SK-N-SH (cell line): ENCODE data around the gene ACOT12. TPM values are rescaled to one million over a fixed set of nuclear protein-coding genes. Genes with fewer than 3 reads are reported as not detected.

Source experiments
- CTCF ChIA-PET: fragments of 300-600, 350-600 bp; formaldehyde crosslinking; extraction: SDS; loops from one replicate; lab custom pipeline; 2021; lab: Yijun Ruan, JAX
- POLR2A ChIA-PET: fragments of 350-600 bp; sonication (Branson Sonifier 250); formaldehyde crosslinking; extraction: SDS; loops from one replicate; lab custom pipeline; 2020; ENCODE audit warnings: antibody characterized with exemption, inconsistent platforms; lab: Yijun Ruan, JAX
- DNase-seq: peaks from one replicate; pipeline ENCODE4 v3.0.0; 2012
- H2AFZ ChIP-seq: fragments of 200-600 bp; sonication (generic); 2 replicates; pipeline ENCODE4 v1.8.1; 2016; ENCODE audit warnings: antibody characterized with exemption, mild to moderate bottlenecking, low read depth
- H3F3A ChIP-seq: fragments of 200-600 bp; sonication (generic); replicated peaks from 2 replicates; pipeline ENCODE3; 2016; ENCODE audit warnings: antibody characterized with exemption, mild to moderate bottlenecking; ENCODE audit not compliant: insufficient read depth
- H3K27ac ChIP-seq, 2 experiments: fragments of 200-500 bp in 1 of 2; fragments of 200-600 bp in 1 of 2; sonication (Bioruptor generic) in 1 of 2; sonication (generic), shearing (Covaris generic) in 1 of 2; 2 replicates each; pipeline versions ENCODE4 v1.5.1 to v1.6.1; 2014 to 2016; ENCODE audit warnings: low read depth in 2 of 2, inconsistent platforms in 1 of 2, low read length in 1 of 2, mild to moderate bottlenecking in 1 of 2, mixed read lengths in 1 of 2
- H3K27me3 ChIP-seq: fragments of 200-600 bp; sonication (generic), shearing (Covaris generic); 2 replicates; pipeline ENCODE4 v1.6.1; 2016; ENCODE audit warnings: mixed run types; ENCODE audit not compliant: insufficient read depth
- H3K36me3 ChIP-seq, 2 experiments: fragments of 200-500 bp in 1 of 2; fragments of 200-600 bp in 1 of 2; sonication (Bioruptor generic) in 1 of 2; sonication (generic) in 1 of 2; replicated peaks in 1 of 2; 2 replicates each; pipeline versions ENCODE3 to v1.5.1; 2014 to 2016; ENCODE audit warnings: low read length in 1 of 2, mild to moderate bottlenecking in 1 of 2; ENCODE audit not compliant: insufficient read depth in 2 of 2, control insufficient read depth in 1 of 2
- H3K4me1 ChIP-seq, 2 experiments: fragments of 200-500 bp in 1 of 2; fragments of 200-600 bp in 1 of 2; sonication (Bioruptor generic) in 1 of 2; sonication (generic), shearing (Covaris generic) in 1 of 2; 2 replicates each; pipeline versions ENCODE4 v1.5.1 to v1.6.1; 2014 to 2016; ENCODE audit warnings: low read depth in 1 of 2, low read length in 1 of 2, mixed run types in 1 of 2; ENCODE audit not compliant: insufficient read depth in 2 of 2, control insufficient read depth in 1 of 2
- H3K4me2 ChIP-seq: fragments of 200-600 bp; sonication (generic), shearing (Covaris generic); 2 replicates; pipeline ENCODE4 v1.6.1; 2017; ENCODE audit warnings: mixed run types
- H3K4me3 ChIP-seq, 2 experiments: fragments of 200-500 bp in 1 of 2; fragments of 200-600 bp in 1 of 2; sonication (Bioruptor generic) in 1 of 2; sonication (generic), shearing (Covaris generic) in 1 of 2; 2 replicates each; pipeline versions ENCODE4 v1.5.1 to v1.8.1; 2014 to 2016; ENCODE audit warnings: low read depth in 2 of 2, inconsistent platforms in 1 of 2, low read length in 1 of 2, mild to moderate bottlenecking in 1 of 2, mixed read lengths in 1 of 2, moderate library complexity in 1 of 2
- H3K79me2 ChIP-seq: fragments of 200-600 bp; sonication (generic); 2 replicates; pipeline ENCODE4 v1.8.1; 2017; ENCODE audit warnings: mild to moderate bottlenecking; ENCODE audit not compliant: insufficient read depth
- H3K9ac ChIP-seq: fragments of 200-600 bp; sonication (generic); 2 replicates; pipeline ENCODE4 v1.6.1; 2017; ENCODE audit warnings: mixed run types
- H3K9me2 ChIP-seq: fragments of 200-600 bp; sonication (generic); 2 replicates; pipeline ENCODE4 v1.6.1; 2017; ENCODE audit warnings: mixed run types
- H3K9me3 ChIP-seq: fragments of 200-600 bp; sonication (generic); 2 replicates; pipeline ENCODE4 v1.6.1; 2017; ENCODE audit warnings: mixed run types, mild to moderate bottlenecking, moderate library complexity
- H4K20me1 ChIP-seq: fragments of 200-600 bp; sonication (generic); 2 replicates; pipeline ENCODE4 v1.6.1; 2017; ENCODE audit warnings: mild to moderate bottlenecking, mixed run types; ENCODE audit not compliant: insufficient read depth
- EP300 ChIP-seq, 2 experiments: IDR thresholded peaks; 2 replicates each; pipeline versions ENCODE4 v1.4.0 to v1.6.1; 2012; ENCODE audit warnings: borderline replicate concordance in 1 of 2, low read depth in 1 of 2, low read length in 1 of 2
- EZH2phosphoT487 ChIP-seq: fragments of 200-600 bp; sonication (generic); IDR thresholded peaks from 2 replicates; pipeline ENCODE4 v1.6.1; 2017; ENCODE audit warnings: low read depth, mixed run types, mild to moderate bottlenecking, antibody characterized with exemption, moderate library complexity, borderline replicate concordance
- FOSL2 ChIP-seq: IDR thresholded peaks from 2 replicates; pipeline ENCODE4 v1.4.0; 2012; ENCODE audit warnings: low read depth, mild to moderate bottlenecking, moderate library complexity, borderline replicate concordance
- FOXJ3 ChIP-seq: sonication (generic); formaldehyde crosslinking; IDR thresholded peaks from 2 replicates; pipeline ENCODE4 v1.5.1; 2020; ENCODE audit warnings: mild to moderate bottlenecking, missing genetic modification reagents
- GABPA ChIP-seq: IDR thresholded peaks from 2 replicates; pipeline ENCODE4 v1.4.0; 2012; ENCODE audit warnings: low read depth, mild to moderate bottlenecking
- GATA2 ChIP-seq: sonication (generic); formaldehyde crosslinking; IDR thresholded peaks from 2 replicates; pipeline ENCODE4 v1.5.0; 2020; ENCODE audit warnings: mild to moderate bottlenecking, missing genetic modification reagents
- IRF3 ChIP-seq: fragments of 150-350 bp; IDR thresholded peaks from 2 replicates; pipeline ENCODE4 v1.6.1; 2016; ENCODE audit warnings: mild to moderate bottlenecking, low read depth, low read length
- NFIC ChIP-seq: IDR thresholded peaks from 2 replicates; pipeline ENCODE4 v1.4.0; 2012; ENCODE audit warnings: borderline replicate concordance
- NRF1 ChIP-seq: IDR thresholded peaks from 2 replicates; pipeline ENCODE4 v1.6.1; 2012; ENCODE audit warnings: low read depth, mild to moderate bottlenecking, low read length
- PBX3 ChIP-seq: IDR thresholded peaks from 2 replicates; pipeline ENCODE4; 2012
- TEAD4 ChIP-seq: IDR thresholded peaks from 2 replicates; pipeline ENCODE4 v1.4.0; 2012; ENCODE audit warnings: mild to moderate bottlenecking, borderline replicate concordance; ENCODE audit not compliant: insufficient read depth
- WGBS: methylation state at CpG from one replicate; pipeline ENCODE4 v1.1.6; 2017; ENCODE audit warnings: low lambda C conversion rate; 5-methylcytosine and 5-hydroxymethylcytosine counted together
- polyA plus RNA-seq, 3 experiments: library from polyadenylated mRNA; depleted of rRNA; stranded (reverse); fragments of >200 nt; gene quantifications; 2 replicates each; pipeline ENCODE4 v1.2.3, GENCODE V29; 2012
- TF ChIP-seq, protein P1 (sequence below): IDR thresholded peaks from 2 replicates; pipeline ENCODE4 v1.4.0; 2012; ENCODE audit warnings: low read depth
- TF ChIP-seq, protein P2 (sequence below): IDR thresholded peaks from 2 replicates; pipeline ENCODE4 v1.6.1; 2012; ENCODE audit warnings: mild to moderate bottlenecking, low read depth, low read length, moderate library complexity
- TF ChIP-seq, protein P3 (sequence below): fragments of 150-350 bp; IDR thresholded peaks from 2 replicates; pipeline ENCODE4 v1.6.1; 2017; ENCODE audit warnings: antibody characterized with exemption, low read length, low read depth, borderline replicate concordance

The ACOT12 gene
- polyA plus RNA-seq, 1 of the 3 experiments (the other 2 are of a cell fraction): 0.07 TPM

DNA sequence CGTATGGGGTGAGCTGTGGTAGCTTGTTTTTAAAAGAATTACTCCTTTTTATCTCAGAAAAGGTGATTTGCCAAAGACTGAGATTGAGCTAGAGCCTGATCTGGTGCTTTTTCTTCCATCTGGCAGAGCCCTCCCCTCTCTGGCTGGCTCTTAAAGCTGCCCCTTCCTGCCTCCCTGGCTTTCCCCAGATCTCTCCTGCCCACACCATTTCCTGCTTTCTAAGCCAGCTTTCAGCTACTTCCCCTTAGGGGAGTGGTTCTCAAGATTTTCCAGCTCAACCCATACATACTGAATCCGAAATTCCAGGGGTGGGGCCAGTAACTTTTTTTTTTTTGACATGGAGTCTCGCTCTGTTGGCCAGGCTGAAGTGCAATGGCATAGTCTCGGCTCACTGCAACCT lies 4.8 kb upstream of the ACOT12 start (continued):
- no peak for TF ChIP-seq GATA2 (CRISPR knock-in tag)
- TF ChIP-seq EP300 (IDR thresholded peaks at IDR 0.05; ENCODE audit: borderline replicate concordance in 1 of 2, low read depth in 1 of 2, low read length in 1 of 2): no peak
- TF ChIP-seq GABPA: no peak
- no peak for TF ChIP-seq TEAD4

DNA sequence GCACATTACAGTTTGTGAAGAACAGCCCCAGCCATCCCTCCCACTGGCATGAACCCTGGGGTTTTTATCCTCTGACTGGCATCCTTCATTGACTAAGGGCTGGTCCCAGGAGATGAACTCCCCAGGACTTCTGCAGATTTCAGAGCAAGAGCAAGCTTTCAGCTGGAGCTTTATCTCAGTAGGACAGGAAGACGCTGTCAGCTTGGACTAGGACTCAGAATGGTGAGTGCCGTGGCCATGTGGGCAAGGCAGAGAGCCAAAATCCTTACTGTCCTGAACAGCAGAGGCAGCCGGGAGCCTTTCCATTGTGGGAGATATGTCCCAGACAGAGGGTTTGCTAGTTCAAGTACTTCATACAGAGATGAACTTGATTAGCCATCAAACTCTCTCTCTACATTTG lies 3.2 kb upstream of the ACOT12 start:
- ChIA-PET POLR2A (no interaction called here), CTCF (interaction anchor here (0.6 kb wide), 1 partner anchor 813 kb away, joined by 4 read pairs; no protein-coding TSS in a partner anchor)
- H3F3A ChIP-seq: no peaks in the 10 kb centered on the region
- no peak overlapping the region for H3K4me2 ChIP-seq
- H3K27me3 ChIP-seq: no peaks in the 10 kb centered on the region
- no peak overlapping the region for H3K9ac ChIP-seq
- H3K9me3 ChIP-seq: no peaks in the 10 kb centered on the region
- H4K20me1 ChIP-seq: no peaks in the 10 kb centered on the region
- no peaks in the 10 kb centered on the region; a peak in 1 of 4 replicates for H3K4me1 ChIP-seq
- TF ChIP-seq EP300 (IDR thresholded peaks at IDR 0.05; ENCODE audit: borderline replicate concordance in 1 of 2, low read depth in 1 of 2, low read length in 1 of 2) (no peak), GATA2 (CRISPR knock-in tag) (no peak), PBX3 (peak; percentile 19; the same call in 1 of the 2 replicates), NFIC (0 out of 2 replicates have a peak, but pooled peaks have one; percentile 14), IRF3 (no peak)
- TF ChIP-seq, protein P1, sequence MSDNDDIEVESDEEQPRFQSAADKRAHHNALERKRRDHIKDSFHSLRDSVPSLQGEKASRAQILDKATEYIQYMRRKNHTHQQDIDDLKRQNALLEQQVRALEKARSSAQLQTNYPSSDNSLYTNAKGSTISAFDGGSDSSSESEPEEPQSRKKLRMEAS: peak; percentile 31; the same call in 1 of the 2 replicates
- H3K79me2 ChIP-seq: no peaks in the 10 kb centered on the region
- 8% methylated on average over 3 of the region's 3 CpGs for WGBS
- no peak overlapping the region for H3K4me3 ChIP-seq
- no peaks in the 10 kb centered on the region for H3K9me2 ChIP-seq
- no peak overlapping the region for H3K27ac ChIP-seq
- H3K36me3 ChIP-seq: no peaks in the 10 kb centered on the region
- no peak overlapping the region for H2AFZ ChIP-seq
- peak; percentile 38 for DNase-seq

DNA sequence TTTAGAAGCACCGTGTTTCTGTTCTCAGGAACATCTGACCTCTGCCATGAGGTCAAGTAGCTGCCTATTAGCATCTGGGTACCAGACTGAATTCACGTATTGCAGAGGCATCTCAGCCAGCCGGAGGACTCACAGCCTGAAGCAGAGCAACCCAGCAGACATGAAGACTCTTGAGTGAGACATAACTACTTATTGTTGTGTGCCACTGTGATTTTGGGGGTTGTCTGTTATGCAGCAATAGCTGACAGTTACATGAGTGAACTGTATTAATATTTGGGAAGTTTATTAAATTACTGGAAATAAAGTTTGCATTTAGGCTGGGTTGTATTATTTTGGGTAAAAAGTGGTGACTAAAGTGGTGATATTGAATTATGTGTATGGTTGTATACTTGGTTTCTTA lies 1.3 kb upstream of the ACOT12 start:
- Histone ChIP-seq H3K36me3 (no peaks in the 10 kb centered on the region), H3K9me2 (no peaks in the 10 kb centered on the region), H3K4me1 (no peaks in the 10 kb centered on the region; a peak in 1 of 4 replicates), H3K4me2 (no peak overlapping the region), H3K27ac (no peak overlapping the region), H3K27me3 (no peaks in the 10 kb centered on the region), H4K20me1 (no peaks in the 10 kb centered on the region), H3K9ac (no peak overlapping the region), H3K4me3 (no peak overlapping the region), H2AFZ (no peak overlapping the region), H3K9me3 (no peaks in the 10 kb centered on the region), H3K79me2 (no peaks in the 10 kb centered on the region), H3F3A (no peaks in the 10 kb centered on the region)
- WGBS: 90% methylated on average over 3 of the region's 3 CpGs
- POLR2A ChIA-PET: interaction anchor here (0.6 kb wide), 1 partner anchor 66 kb away, joined by 3 read pairs; no protein-coding TSS in a partner anchor
- no peak for DNase-seq
- CTCF ChIA-PET: interaction anchor here (1.0 to 1.5 kb wide), 3 partner anchors 10 to 831 kb away, joined by 3 to 4 read pairs (median 4); no protein-coding TSS in a partner anchor
- TF ChIP-seq PBX3 (no peak), EP300 (IDR thresholded peaks at IDR 0.05; ENCODE audit: borderline replicate concordance in 1 of 2, low read depth in 1 of 2, low read length in 1 of 2) (no peak), GABPA (no peak), FOSL2 (no peak), EZH2phosphoT487 (no peak), FOXJ3 (CRISPR knock-in tag) (no peak), NRF1 (no peak)
- TF ChIP-seq, protein P2, sequence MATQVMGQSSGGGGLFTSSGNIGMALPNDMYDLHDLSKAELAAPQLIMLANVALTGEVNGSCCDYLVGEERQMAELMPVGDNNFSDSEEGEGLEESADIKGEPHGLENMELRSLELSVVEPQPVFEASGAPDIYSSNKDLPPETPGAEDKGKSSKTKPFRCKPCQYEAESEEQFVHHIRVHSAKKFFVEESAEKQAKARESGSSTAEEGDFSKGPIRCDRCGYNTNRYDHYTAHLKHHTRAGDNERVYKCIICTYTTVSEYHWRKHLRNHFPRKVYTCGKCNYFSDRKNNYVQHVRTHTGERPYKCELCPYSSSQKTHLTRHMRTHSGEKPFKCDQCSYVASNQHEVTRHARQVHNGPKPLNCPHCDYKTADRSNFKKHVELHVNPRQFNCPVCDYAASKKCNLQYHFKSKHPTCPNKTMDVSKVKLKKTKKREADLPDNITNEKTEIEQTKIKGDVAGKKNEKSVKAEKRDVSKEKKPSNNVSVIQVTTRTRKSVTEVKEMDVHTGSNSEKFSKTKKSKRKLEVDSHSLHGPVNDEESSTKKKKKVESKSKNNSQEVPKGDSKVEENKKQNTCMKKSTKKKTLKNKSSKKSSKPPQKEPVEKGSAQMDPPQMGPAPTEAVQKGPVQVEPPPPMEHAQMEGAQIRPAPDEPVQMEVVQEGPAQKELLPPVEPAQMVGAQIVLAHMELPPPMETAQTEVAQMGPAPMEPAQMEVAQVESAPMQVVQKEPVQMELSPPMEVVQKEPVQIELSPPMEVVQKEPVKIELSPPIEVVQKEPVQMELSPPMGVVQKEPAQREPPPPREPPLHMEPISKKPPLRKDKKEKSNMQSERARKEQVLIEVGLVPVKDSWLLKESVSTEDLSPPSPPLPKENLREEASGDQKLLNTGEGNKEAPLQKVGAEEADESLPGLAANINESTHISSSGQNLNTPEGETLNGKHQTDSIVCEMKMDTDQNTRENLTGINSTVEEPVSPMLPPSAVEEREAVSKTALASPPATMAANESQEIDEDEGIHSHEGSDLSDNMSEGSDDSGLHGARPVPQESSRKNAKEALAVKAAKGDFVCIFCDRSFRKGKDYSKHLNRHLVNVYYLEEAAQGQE: no peak
- TF ChIP-seq, protein P3, sequence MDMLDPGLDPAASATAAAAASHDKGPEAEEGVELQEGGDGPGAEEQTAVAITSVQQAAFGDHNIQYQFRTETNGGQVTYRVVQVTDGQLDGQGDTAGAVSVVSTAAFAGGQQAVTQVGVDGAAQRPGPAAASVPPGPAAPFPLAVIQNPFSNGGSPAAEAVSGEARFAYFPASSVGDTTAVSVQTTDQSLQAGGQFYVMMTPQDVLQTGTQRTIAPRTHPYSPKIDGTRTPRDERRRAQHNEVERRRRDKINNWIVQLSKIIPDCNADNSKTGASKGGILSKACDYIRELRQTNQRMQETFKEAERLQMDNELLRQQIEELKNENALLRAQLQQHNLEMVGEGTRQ: no peak
